ENCODE results near the gene ZNF830.
A peak's percentile ranks its signal among the peaks of the same experiment; 100 is the strongest.

ZNF830 gene

DNA sequence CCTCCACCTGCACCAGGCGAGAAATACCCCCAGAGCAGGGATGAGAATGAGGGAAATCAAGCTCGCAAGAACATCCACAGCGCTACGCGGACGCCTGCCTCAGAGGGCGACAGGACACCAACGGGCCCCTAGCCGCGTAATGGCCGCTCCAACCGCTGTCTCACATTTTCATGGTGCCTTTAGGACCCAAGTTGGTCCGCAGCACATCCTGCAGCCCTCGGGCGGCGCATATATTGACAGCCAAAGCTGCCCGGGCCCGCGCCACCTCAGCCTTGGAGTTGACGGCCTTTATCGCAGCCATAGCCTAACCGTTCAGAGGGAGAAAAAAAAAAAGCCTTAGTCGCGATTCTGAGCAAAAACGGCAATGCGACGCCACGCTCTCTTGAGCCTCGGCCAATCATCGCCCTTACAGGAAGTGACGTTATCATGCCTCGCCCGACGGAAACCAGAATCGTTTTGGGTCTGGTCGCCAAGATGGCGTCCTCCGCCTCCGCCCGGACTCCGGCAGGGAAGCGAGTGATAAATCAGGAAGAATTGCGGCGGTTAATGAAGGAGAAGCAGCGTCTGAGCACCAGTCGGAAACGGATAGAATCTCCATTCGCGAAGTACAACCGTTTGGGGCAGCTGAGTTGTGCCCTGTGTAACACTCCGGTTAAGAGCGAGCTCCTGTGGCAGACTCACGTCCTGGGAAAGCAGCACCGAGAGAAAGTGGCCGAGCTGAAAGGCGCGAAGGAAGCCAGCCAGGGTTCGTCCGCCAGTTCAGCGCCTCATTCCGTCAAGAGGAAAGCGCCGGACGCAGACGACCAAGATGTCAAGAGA, at the start of gene ZNF830, which contains the start of gene CCT6B:
TSS of gene ZNF830 (plus strand) at position 448 of the 819 bp plus-strand sequence. CDS start at position 475, 27 bp downstream.
TSS of gene CCT6B (minus strand) at position 368 of the 819 bp plus-strand sequence. CDS start at position 301, 67 bp downstream.
- TF ChIP-seq, protein P1, sequence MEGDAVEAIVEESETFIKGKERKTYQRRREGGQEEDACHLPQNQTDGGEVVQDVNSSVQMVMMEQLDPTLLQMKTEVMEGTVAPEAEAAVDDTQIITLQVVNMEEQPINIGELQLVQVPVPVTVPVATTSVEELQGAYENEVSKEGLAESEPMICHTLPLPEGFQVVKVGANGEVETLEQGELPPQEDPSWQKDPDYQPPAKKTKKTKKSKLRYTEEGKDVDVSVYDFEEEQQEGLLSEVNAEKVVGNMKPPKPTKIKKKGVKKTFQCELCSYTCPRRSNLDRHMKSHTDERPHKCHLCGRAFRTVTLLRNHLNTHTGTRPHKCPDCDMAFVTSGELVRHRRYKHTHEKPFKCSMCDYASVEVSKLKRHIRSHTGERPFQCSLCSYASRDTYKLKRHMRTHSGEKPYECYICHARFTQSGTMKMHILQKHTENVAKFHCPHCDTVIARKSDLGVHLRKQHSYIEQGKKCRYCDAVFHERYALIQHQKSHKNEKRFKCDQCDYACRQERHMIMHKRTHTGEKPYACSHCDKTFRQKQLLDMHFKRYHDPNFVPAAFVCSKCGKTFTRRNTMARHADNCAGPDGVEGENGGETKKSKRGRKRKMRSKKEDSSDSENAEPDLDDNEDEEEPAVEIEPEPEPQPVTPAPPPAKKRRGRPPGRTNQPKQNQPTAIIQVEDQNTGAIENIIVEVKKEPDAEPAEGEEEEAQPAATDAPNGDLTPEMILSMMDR (IDR thresholded peaks at IDR 0.05; ENCODE audit: low read depth, low read length, missing control alignments) = no peak

DNA sequence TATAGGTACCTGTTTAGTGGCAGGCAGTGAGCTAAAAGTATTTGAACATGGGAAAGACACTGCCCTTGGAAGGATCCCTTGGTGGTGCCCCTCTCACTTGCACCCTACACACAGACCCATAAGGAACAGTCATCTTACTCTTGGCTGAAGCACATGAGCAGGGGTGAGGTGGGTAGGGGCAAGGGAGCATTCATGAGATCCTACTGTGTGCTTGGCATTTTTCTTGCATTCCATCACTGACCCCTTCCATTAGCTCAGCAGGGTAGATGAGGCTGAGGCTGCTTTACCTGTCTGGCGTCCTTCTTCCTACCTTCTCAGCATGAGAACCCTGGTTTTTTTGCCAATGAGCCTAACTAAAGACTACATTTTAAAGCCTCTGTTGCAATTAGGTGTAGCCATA, 48.3 kb upstream of the ZNF830 start:
- H3K4me3 ChIP-seq (ENCODE audit: low read depth, low read length) = no peak overlapping the region
- no peak for DNase-seq (ENCODE audit: low read depth)
- TF ChIP-seq, protein P1 (IDR thresholded peaks at IDR 0.05; ENCODE audit: low read depth, low read length, missing control alignments) = no peak

More for the DNA sequence above, at the start of gene ZNF830, which contains the start of gene CCT6B:
- peak; percentile 90 for DNase-seq (ENCODE audit: low read depth)
- H3K4me3 ChIP-seq (ENCODE audit: low read depth, low read length) = peak within 1 kb of the TSS; percentile 76

DNA sequence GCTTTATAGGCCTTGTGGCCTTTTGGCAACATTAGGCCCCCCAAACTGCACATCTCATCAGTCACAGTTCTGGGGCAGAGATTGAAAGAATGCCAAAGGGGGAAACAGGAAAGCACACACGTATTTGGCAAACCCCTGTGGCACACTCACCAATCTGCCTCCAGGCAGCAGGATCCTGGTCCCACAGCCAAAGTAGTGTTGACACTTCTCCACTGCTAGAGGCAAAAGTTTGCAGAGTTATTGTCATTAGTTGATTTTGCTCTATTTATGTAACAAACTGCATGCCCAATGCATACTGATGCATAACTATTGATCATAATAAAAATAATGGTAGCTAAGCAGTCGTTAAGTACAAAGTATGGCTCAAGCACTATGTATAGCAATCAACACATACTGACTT, 45.2 kb upstream of the ZNF830 start:
- TF ChIP-seq, protein P1 (IDR thresholded peaks at IDR 0.05; ENCODE audit: low read depth, low read length, missing control alignments) = no peak
- no peak for DNase-seq (ENCODE audit: low read depth)
- H3K4me3 ChIP-seq (ENCODE audit: low read depth, low read length) = no peak overlapping the region

- TF ChIP-seq, protein P1 (IDR thresholded peaks at IDR 0.05; ENCODE audit: low read depth, low read length, missing control alignments) = no peak
- no peak overlapping the region for H3K4me3 ChIP-seq (ENCODE audit: low read depth, low read length)
- no peak for DNase-seq (ENCODE audit: low read depth)
Observed at GRCh38 chr17:34917381-34917780, 44.0 kb upstream of the ZNF830 start.

DNA sequence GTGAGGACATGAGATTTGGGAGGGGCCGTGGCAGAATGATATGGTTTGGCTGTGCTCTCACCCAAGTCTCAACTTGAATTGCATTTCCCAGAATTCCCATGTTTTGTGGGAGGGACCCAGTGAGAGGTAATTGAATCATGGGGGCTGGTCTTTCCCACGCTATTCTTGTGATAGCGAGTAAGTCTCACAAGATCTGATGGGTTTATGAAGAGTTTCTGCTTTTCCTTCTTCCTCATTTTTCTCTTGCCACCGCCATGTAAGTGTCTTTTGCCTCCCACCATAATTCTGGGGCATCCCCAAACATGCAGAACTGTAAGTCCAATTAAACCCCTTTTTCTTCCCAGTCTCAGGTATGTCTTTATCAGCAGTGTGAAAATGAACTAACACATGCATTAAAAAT, 40.7 kb upstream of the ZNF830 start:
- no peak overlapping the region for H3K4me3 ChIP-seq (ENCODE audit: low read depth, low read length)
- TF ChIP-seq, protein P1 (IDR thresholded peaks at IDR 0.05; ENCODE audit: low read depth, low read length, missing control alignments) = no peak
- no peak for DNase-seq (ENCODE audit: low read depth)

- TF ChIP-seq, protein P1 (IDR thresholded peaks at IDR 0.05; ENCODE audit: low read depth, low read length, missing control alignments) = no peak
- H3K4me3 ChIP-seq (ENCODE audit: low read depth, low read length) = no peak overlapping the region
- no peak for DNase-seq (ENCODE audit: low read depth)
Observed at GRCh38 chr17:34926661-34927060, 34.7 kb upstream of the ZNF830 start.
